CD4-positive, alpha-beta T cell treated with Interleukin-2 at 100 ng/mL for 4 hours (primary cell): ENCODE measurements around the gene POLE2.
A peak's percentile ranks its signal among the peaks of the same experiment; 100 is the strongest.
"Not testable (repeated sequence)": the region's sequence is repeated elsewhere in the genome, so short reads cannot be mapped to it uniquely, and the experiment has no call there.

Source experiments
- DNase-seq: peaks from one replicate; pipeline ENCODE4 v3.0.0-alpha.2; 2020; ENCODE audit warnings: low spot score

Gene POLE2

DNA sequence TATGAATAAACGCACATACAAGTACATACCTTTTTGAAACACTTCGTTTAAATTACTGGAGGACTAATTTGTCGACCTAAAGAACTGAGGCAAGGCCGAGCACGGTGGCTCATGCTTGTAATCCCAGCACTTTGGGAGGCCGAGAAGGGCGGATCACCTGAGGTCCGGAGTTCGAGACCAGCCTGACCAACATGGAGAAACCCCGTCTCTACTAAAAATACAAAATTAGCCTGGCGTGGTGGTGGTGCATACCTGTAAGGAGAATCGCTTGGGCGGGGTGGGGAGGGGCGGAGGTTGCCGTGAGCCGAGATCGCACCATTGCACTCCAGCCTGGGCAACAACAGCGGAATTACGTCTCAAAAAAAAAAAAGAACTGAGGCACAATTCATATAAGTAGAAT lies 68.7 kb downstream of the POLE2 start:
- not testable (repeated sequence) for DNase-seq

- DNase-seq: no peak
These were observed 70.0 kb downstream of the POLE2 start for GRCh38 chr14:49617852-49618519.

- DNase-seq: no peak
These were observed 72.2 kb downstream of the POLE2 start for GRCh38 chr14:49615776-49616175.

DNA sequence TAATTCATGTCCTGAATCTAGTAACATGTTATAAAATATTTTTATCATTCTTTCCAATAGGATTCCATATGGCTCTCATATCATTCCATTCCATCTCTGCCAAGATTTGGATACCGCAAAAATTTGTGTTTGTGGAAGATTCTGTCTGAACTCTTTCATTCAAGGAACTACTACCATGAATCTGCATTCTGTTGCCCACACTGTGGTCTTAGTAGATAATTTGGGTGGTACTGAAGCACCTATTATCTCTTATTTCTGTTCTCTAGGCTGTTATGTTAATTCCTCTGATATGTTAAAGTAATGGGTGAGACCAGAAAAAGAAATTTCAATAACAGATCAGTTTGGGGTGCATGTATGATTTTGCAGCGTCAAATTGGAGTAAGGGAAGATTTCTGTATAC lies 73.8 kb downstream of the POLE2 start:
- DNase-seq: no peak

DNA sequence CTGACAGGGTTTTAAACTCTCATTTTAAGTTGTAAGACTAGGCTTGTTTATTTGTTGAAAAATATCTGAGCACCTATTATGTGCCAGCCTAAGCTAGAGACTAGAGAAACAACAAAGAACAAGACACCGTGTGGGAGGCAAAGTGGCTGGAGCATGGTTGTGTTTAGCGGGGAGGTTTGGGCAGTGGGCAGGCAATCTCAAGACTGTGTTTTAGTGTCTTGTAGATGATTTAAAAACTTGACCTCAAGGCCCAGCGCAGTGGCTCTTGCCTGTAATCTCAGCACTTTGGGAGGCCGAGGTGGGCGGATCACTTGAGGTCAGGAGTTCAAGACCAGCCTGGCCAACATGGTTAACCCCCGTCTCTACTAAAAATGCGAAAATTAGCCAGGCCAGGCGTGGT lies 75.3 kb downstream of the POLE2 start:
- no peak for DNase-seq

DNA sequence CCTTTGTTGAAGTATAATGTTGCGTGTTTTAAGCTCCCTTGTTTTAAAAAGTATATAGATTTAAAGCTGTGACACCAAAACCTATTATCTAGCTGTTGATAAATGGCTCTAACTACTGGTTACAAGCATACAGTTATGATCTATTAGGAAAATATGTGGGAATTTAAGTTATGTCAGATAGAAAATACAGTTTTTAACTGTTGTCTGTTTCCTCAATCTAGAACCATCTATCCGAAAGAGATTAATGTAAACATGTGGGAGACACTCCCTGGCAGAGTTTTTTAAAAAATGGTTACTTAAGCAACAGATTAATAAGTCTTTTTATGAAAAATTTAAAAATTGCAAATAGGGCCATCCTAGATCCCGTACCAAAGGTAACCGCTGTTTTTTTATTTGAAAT lies 75.8 kb downstream of the POLE2 start:
- DNase-seq: no peak

- no peak for DNase-seq
These were observed 80.4 kb downstream of the POLE2 start for GRCh38 chr14:49607583-49607982.

GRCh38 chr14:49598485-49599300 lies 89.3 kb downstream of the POLE2 start, which contains the start of gene LRR1:
Gene LRR1, plus strand, starts transcription at chr14:49598940. Its CDS starts 81 bp downstream, at chr14:49599021.
- DNase-seq: peak; percentile 87

- DNase-seq: no peak
These were observed 89.9 kb downstream of the POLE2 start for GRCh38 chr14:49598189-49598484.

DNA sequence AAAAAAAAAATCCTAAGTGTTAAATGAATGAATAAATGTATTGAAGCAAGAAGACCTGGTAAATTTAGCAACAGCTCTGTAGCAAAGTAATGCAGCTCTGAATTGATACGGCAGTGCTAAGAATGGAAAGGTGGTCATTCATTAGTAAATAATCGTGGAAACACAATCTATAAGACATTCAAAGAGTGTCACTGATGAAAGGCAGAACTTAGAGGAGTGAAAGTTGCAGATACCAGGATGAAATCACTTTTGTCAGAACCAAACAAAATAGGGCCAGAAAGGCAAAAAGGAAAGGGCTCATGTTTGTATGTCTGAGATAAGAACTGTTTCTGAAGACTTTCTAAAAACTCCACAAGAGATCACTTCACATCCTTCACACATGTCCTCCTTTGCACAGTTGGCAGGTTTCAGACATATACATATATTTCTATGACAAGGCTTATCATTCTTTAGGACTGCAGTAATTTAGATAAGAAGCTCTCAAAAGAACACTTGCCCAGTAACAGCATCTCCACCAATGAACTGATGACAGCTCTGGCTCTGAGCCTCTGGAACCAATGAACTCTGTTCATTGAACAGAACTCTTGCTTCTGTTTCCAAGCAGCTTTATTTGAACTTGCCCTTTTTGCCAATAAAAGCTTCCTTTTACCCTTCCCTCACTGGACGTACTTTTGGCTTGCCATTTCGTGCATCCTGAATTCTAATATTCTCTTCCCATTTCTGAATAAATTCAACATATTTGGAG lies 93.5 kb downstream of the POLE2 start:
- DNase-seq: no peak
